GM10248 (cell line): ENCODE results near the gene MCF2L.

Source experiments
- CTCF ChIA-PET: fragments of 300-600 bp; sonication (Branson Sonifier 250); formaldehyde crosslinking; extraction: SDS; loops from one replicate; lab custom pipeline; 2021; ENCODE audit warnings: antibody characterized with exemption; lab: Yijun Ruan, JAX
- POLR2A ChIA-PET: fragments of 350-650 bp; sonication (Branson Sonifier 250); formaldehyde crosslinking; extraction: SDS; loops from one replicate; lab custom pipeline; 2020; ENCODE audit warnings: antibody characterized with exemption; lab: Yijun Ruan, JAX
- DNase-seq: peaks from one replicate; pipeline ENCODE4 v3.0.0; 2012; ENCODE audit errors: extremely low spot score
- CTCF ChIP-seq: IDR thresholded peaks from 2 replicates; pipeline ENCODE4 v1.5.1; 2012; ENCODE audit warnings: mild to moderate bottlenecking, low read depth; ENCODE audit errors: extremely low read depth, missing control alignments, control extremely low read depth

MCF2L gene

GRCh38 chr13:112966776-112967175 lies 2.2 kb upstream of the MCF2L start:
- TF ChIP-seq CTCF = no peak
- ChIA-PET CTCF (interaction anchor here (1.2 kb wide), 1 partner anchor 63 kb away, joined by 3 read pairs; no protein-coding TSS in a partner anchor), POLR2A (no interaction called here)
- no peak for DNase-seq

- POLR2A ChIA-PET = no interaction called here
These were observed 1.2 kb upstream of the MCF2L start for GRCh38 chr13:112967686-112968379.

GRCh38 chr13:112968380-112968909 lies 569 bp upstream of the MCF2L start:
- ChIA-PET CTCF (interaction anchor here (1.2 kb wide), 1 partner anchor 61 kb away, joined by 3 read pairs; no protein-coding TSS in a partner anchor), POLR2A (no interaction called here)
- DNase-seq = no peak
- TF ChIP-seq CTCF = no peak

More at GRCh38 chr13:112967686-112968379, 1.2 kb upstream of the MCF2L start:
- no peak for DNase-seq
- TF ChIP-seq CTCF = no peak
- CTCF ChIA-PET = interaction anchor here (1.2 kb wide), 1 partner anchor 62 kb away, joined by 3 read pairs; no protein-coding TSS in a partner anchor

GRCh38 chr13:112969692-112970338 lies 801 bp downstream of the MCF2L start:
- ChIA-PET POLR2A (interaction anchor here (0.5 kb wide), 1 partner anchor 479 kb away, joined by 5 read pairs; no protein-coding TSS in a partner anchor), CTCF (interaction anchor here (1.5 kb wide), 1 partner anchor 60 kb away, joined by 3 read pairs; no protein-coding TSS in a partner anchor)
- TF ChIP-seq CTCF = no peak
- no peak for DNase-seq

- TF ChIP-seq CTCF = no peak
- POLR2A ChIA-PET = no interaction called here
- CTCF ChIA-PET = no interaction called here
- no peak for DNase-seq
These were observed 1.7 kb downstream of the MCF2L start for GRCh38 chr13:112970552-112971287.

GRCh38 chr13:112971288-112971643 lies 2.3 kb downstream of the MCF2L start:
- CTCF ChIA-PET = no interaction called here
- DNase-seq = no peak
- POLR2A ChIA-PET = no interaction called here
- no peak for TF ChIP-seq CTCF
